Suprapubic skin (tissue), 4 donors: ENCODE measurements around the gene LGMN.

Source experiments
- EP300 ChIP-seq: sonication (generic); formaldehyde crosslinking; IDR thresholded peaks from one replicate; pipeline ENCODE4 v1.6.1; 2017; ENCODE audit warnings: antibody characterized with exemption
- POLR2A ChIP-seq, 2 donors: fragments of 450-650 bp; IDR thresholded peaks; one replicate each; pipeline ENCODE4 v1.6.1; 2017; ENCODE audit warnings: antibody characterized with exemption in 2 of 2, mild to moderate bottlenecking in 2 of 2, moderate library complexity in 2 of 2
- POLR2AphosphoS5 ChIP-seq, 3 donors: sonication (generic); formaldehyde crosslinking; IDR thresholded peaks; one replicate each; pipeline ENCODE4 v1.6.1; 2017; ENCODE audit warnings: antibody characterized with exemption in 3 of 3
- TF ChIP-seq, protein P1 (sequence below), 2 donors: fragments of 200-600 bp in 1 of 2; fragments of 450-650 bp in 1 of 2; sonication (generic) in 1 of 2; IDR thresholded peaks; one replicate each; pipeline ENCODE4 v1.5.1; 2016 to 2019; ENCODE audit warnings: antibody characterized with exemption in 2 of 2, mild to moderate bottlenecking in 1 of 2, moderate library complexity in 1 of 2

DNA sequence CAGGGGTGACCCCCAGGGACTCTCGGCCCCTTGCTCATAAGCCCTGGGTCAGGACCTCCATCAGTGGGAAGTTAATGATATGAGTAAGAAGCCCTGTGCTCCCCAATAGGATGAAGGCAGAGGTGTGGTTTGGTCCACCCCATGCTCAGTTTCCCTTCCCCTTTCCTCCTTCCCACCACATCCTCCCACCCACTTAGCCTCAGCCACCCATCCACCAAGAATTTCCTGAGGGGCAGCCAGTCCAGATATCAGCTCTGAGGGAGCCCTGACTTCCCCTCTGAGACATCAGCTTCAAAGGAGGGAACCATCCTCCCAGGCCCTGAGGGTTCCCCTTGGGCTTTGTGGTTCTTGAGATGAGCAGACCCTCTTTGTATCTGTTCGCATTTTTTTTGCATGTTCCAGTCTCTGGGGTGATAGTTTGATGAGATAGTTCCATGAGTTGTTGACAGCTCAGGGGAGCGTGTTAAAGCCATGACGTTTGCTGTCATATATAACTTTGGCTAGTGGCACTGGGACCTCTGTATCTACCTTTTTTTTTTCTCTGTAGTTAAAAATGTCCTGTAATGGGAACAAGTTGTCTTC lies 71.2 kb downstream of the LGMN start:
- TF ChIP-seq, protein P1, sequence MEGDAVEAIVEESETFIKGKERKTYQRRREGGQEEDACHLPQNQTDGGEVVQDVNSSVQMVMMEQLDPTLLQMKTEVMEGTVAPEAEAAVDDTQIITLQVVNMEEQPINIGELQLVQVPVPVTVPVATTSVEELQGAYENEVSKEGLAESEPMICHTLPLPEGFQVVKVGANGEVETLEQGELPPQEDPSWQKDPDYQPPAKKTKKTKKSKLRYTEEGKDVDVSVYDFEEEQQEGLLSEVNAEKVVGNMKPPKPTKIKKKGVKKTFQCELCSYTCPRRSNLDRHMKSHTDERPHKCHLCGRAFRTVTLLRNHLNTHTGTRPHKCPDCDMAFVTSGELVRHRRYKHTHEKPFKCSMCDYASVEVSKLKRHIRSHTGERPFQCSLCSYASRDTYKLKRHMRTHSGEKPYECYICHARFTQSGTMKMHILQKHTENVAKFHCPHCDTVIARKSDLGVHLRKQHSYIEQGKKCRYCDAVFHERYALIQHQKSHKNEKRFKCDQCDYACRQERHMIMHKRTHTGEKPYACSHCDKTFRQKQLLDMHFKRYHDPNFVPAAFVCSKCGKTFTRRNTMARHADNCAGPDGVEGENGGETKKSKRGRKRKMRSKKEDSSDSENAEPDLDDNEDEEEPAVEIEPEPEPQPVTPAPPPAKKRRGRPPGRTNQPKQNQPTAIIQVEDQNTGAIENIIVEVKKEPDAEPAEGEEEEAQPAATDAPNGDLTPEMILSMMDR (IDR thresholded peaks at IDR 0.05) = no peak
- no peak for TF ChIP-seq POLR2AphosphoS5 (IDR thresholded peaks at IDR 0.05)
- TF ChIP-seq EP300 = no peak
- TF ChIP-seq POLR2A (IDR thresholded peaks at IDR 0.05) = no peak
